Lung microvascular endothelial cell (primary cell): ENCODE measurements around the gene TP53I13. TPM values are rescaled to one million over a fixed set of nuclear protein-coding genes. Genes with fewer than 3 reads are reported as not detected.
A peak's percentile ranks its signal among the peaks of the same experiment; 100 is the strongest.

Experiments
- DNase-seq, 2 donors: peaks; one replicate each; pipeline versions ENCODE4 v3.0.0 to v3.0.0-alpha.2; 2010; ENCODE audit warnings: low read depth in 2 of 2
- total RNA-seq: library from RNA; depleted of rRNA; stranded (reverse); fragments of >200 nt; gene quantifications from 2 replicates; pipeline ENCODE4 v1.2.1, GENCODE V29; 2014

TP53I13 gene
- total RNA-seq, 1 donor from 2014 or later = 29.2 TPM

- no peak for DNase-seq
Measured at GRCh38 chr17:29581583-29582253, 13.2 kb downstream of the TP53I13 start.

DNA sequence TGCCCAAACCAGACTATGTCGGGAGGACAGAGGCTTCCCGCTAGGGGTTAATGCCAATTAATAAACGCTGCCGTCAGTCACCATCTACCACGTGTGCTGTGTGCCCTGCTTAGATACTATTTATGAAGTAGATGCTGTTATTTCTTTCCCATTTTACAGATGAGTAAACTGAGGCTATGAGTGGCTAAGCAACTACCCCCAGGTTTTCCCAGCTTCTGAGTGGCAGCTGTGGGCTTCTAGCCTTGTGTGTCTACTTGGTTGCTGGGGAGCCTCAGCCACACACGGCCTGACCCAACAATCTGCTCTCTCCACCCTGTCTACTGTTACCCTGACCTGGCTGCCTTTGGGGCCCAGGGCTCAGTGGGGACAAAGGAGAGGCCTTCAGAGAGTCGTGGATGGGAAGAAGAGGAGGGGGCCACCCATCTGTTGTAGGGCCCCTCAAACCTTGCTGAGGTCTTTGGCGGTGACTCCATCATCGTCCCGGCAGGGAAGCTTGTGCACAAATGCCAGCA, 13.8 kb downstream of the TP53I13 start:
- DNase-seq = no peak

DNA sequence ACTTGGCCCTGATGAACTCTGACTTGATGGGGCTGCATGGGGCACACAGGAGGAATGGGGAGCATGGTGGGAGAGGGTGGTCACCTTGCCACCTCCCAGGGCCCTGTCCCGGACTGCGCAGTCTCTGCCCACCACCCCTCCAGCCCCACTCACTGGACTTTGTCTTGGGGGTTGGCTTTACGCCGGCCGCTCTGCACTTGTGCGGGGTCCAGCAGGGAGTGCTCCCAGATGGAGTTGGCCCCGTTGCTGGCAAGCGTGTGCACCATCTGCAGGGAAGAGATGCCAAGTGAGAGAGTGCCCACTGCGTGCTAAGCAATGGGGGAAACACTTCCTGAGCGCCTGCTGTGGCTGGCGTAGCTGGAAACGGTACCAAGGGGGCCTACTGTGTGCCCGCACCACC, 14.3 kb downstream of the TP53I13 start:
- DNase-seq = no peak

- no peak for DNase-seq
Measured at GRCh38 chr17:29583324-29584248, 15.1 kb downstream of the TP53I13 start.

DNA sequence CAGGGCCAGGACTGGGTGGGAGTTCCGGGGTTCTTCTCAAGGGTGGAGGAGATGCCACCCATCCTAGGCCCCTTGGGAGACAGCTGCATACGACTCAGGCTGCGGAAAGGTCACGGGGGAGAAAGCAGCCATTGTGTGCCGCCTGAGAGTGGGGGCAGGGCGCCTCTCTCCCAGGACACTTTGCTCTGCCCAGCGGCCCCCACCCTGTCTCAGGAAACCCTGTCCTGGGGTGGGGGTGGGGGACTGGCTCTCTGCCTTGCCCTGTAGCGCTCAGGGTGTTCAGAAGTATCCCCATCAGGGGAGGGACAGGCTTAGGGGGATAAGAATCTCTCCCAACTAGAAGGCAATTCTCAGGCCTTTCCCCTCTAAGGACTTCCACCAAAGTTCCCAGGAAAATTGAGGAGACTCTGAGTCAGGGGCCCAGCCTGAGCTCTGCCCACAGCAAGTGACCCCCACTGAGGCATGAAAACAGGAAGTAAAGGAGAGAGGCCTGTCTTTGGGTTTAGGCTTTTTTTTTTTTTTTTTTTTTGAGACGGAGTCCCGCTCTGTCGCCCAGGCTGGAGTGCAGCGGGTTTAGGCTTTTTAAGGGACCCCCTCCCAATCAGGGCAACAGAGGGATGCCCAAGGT, 16.1 kb downstream of the TP53I13 start:
- DNase-seq = peak in 1 of 2 donors; percentile 24

GRCh38 chr17:29585080-29585751, 16.7 kb downstream of the TP53I13 start:
- peak; percentile 74 to 86 for DNase-seq

GRCh38 chr17:29586676-29587469, 18.4 kb downstream of the TP53I13 start:
- DNase-seq = no peak

- DNase-seq = no peak
Measured at GRCh38 chr17:29587591-29587990, 19.1 kb downstream of the TP53I13 start.

DNA sequence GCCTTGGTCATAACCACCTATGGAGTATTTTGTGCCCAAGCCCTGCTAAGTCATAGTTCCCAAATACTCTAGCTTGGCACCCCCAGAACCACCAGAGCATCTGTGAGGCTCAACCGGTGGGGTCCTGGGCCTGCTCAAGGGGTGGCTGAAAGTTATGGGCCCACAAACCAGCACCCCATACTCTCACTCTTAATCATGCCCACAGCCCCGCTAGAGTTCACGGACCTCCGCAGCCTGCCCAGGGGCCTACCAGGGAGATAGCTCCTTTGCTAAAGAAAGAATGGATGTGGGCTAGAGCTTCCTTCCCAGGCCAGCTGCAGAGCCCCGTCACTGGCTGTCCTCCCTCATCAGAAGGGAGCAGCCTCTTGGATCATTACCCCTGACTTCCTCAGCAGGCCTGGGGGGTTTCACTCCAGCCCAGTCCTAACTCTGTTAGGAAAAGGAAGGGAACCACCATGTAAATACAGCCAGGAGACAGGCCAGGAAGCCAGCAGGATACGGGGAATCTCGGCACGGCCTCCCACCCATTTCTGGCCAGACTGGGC, 19.6 kb downstream of the TP53I13 start:
- DNase-seq = peak in 1 of 2 donors; percentile 49

- DNase-seq = peak; percentile 37 to 43
Measured at GRCh38 chr17:29588562-29589411, 20.3 kb downstream of the TP53I13 start.

DNA sequence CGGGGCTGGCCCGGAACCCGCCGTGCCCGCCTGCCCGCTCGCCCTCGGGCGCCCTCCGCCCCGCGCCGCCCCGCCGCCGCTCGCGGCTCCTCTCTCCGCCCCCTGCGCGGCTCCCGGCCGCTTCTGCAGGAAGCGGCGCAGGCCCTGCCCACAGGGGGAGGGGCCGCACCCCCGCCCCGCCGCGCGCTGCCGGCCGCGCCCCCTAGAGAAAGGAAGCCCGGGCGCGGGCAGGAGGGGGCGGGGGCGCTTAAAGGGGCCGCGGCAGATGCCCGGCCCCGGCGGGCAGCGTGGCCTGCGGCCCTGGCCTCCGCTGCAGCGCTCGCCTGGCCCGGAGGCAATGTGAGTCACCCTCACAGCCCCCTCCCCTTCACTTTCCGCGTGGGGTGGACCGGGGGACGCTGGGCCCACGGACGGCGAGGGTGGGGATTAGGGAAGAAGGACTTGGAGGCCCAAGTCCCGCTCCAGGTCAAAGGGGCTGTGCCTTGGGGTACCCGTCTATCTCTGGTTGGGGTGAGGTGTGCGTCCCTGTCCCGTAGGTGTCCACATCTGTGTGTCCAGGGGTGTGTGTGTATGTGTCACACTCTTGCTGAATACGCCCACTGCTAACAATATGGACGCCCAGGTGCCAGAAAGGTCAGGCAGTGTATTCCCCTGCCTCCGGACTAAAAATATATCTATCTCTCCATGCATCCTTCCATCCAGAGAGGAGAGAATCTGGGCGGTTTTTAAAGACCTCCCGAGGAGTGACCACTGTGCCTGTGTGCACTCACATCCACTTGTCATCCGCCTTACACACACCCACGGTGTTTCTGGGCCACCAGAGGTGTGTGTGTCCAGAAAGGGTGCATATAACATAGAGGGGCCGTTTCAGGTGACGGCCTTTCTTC, 21.3 kb downstream of the TP53I13 start, which contains the start of gene GIT1:
Gene GIT1 (minus strand): TSS at position 125 of the 887 bp plus-strand sequence. CDS start 270 bp downstream, outside the sequence.
- peak; percentile 87 to 92 for DNase-seq

DNA sequence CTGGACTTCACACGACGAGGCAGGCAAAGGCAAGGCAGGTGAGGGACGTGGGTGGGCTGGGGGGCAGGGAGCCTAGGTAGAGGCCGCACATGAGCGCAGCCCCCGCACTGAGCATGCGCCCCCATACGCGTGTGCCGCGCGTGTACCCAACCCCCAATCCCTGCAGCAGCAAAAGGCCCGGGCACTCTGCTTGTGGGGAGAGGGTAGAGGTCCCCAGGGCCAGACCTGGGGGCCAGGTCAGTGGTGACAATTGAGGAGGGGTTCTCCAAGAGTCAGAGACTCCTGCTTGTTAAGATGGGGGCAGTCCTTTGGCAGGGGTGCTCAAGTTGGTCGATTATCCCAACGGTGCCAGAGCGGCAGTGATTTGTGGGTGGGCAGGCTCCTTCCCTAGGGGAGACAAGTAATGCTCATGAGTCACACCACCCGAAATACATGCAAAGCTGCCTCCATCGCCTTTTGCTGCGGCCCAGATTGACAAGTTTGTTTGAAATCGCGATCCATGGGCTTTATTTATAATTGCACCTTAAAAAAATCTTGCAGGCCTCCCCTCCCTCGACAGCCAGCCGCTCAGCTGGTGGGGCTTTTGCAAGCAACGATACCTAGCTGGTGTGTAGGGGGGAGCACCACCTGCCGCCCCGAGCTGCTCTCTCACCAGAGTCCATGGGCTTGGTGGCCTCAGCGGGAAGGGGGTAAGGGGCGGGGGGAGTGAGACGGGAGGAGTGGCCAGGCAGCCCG, 22.1 kb downstream of the TP53I13 start:
- peak in 1 of 2 donors; percentile 53 for DNase-seq

DNA sequence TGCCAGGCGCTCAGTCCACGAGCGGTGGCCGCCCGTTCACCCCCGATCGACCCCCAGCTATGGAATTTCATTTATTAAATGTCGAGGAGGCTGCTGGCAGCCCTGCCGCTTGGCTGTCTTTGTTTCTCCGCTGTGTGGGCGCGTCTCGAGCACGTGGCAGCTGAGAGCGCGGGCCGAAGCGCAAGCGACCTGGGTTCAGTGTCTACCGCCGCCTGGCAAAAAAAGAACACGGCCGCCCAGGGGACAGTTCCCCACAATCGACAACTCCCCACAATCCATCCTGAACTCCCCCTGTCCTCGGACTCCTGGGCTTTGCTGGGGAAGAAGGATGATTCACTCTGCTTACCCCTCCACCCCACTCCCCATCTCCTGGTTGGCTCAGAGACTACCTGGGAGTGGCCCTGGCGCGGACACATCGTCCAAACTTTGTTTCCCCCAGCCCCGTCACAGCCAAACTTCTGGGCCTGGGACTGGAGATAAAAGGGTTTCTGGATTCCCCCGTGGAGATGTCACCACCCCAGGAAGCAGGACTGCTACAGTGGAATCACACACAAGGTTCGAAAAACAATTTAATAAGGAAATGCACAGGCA, 22.7 kb downstream of the TP53I13 start:
- peak; percentile 52 to 93 for DNase-seq

GRCh38 chr17:29591737-29592608, 23.5 kb downstream of the TP53I13 start:
- DNase-seq = peak in 1 of 2 donors; percentile 79

DNA sequence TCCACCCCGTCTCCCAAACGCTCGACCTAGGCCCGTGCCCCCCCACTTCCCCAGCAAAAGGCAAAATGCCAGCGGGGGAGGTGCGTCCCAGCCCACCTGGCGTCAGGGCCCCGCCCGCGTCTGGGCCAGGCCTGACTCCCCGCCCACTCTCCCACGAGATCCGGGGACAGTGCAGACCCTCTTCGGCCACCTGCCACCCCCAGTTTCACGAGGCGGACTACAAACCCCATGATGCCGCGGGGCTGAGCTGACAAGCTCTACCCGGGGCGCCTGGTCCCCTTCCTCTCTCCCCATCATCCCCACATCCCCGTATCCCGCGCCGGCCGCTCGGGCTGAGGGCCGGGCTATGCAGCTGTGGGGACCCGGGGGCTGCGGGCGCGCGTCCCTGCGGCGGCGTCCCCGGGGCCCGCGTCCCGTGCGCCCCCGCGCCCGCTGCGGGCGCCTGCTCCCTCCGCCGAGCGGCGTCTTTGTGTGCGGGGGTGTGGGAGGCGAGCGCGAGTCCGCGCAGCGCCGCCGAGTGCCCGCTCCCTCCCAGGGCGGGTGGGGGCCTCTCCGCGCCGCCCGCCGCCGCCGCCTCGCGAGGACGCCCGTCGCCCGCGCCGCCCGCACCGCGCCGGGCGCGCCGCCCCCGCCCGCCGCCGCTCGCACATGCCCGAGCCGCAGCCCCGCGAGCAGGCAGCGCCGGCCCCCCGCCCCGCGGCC, 24.5 kb downstream of the TP53I13 start, which contains the start of gene ANKRD13B:
Gene ANKRD13B (plus strand): TSS at position 283 of the 702 bp plus-strand sequence. CDS start 490 bp downstream, outside the sequence.
- DNase-seq = peak in 1 of 2 donors; percentile 28
